Osteocyte (in vitro differentiated cells): Measurements from ENCODE around the gene MAPKAPK3. TPM values are rescaled to one million over a fixed set of nuclear protein-coding genes. Genes with fewer than 3 reads are reported as not detected.

Experiments
- DNase-seq: peaks from one replicate; pipeline ENCODE4 v3.0.0; 2021; ENCODE audit warnings: mixed read lengths; ENCODE audit not compliant: unreplicated experiment; ENCODE audit errors: extremely low spot score
- H3K27ac Mint-ChIP-seq: one replicate; pipeline ENCODE4 v1.8.0; 2021; ENCODE audit warnings: mild to moderate bottlenecking, mixed read lengths; ENCODE audit not compliant: unreplicated experiment
- H3K27me3 Mint-ChIP-seq: one replicate; pipeline ENCODE4 v1.8.0; 2021; ENCODE audit warnings: mixed read lengths; ENCODE audit not compliant: unreplicated experiment
- H3K36me3 Mint-ChIP-seq: one replicate; pipeline ENCODE4 v1.8.0; 2021; ENCODE audit warnings: mixed read lengths; ENCODE audit not compliant: unreplicated experiment
- H3K4me1 Mint-ChIP-seq: one replicate; pipeline ENCODE4 v1.8.0; 2021; ENCODE audit warnings: mixed read lengths; ENCODE audit not compliant: unreplicated experiment
- H3K4me3 Mint-ChIP-seq: one replicate; pipeline ENCODE4 v1.8.0; 2021; ENCODE audit warnings: mild to moderate bottlenecking, moderate library complexity, mixed read lengths; ENCODE audit not compliant: unreplicated experiment
- H3K9me3 Mint-ChIP-seq: one replicate; pipeline ENCODE4 v1.8.0; 2021; ENCODE audit warnings: mixed read lengths; ENCODE audit not compliant: unreplicated experiment
- CTCF ChIP-seq: fragments of 200-600 bp; sonication (generic); IDR thresholded peaks from 2 replicates; pipeline ENCODE4 v1.5.0; 2021; ENCODE audit warnings: antibody characterized with exemption, mild to moderate bottlenecking, moderate library complexity
- total RNA-seq: library from RNA; stranded (reverse); gene quantifications from 2 replicates; pipeline ENCODE4 v1.2.1, GENCODE V29; 2021

MAPKAPK3 gene
- total RNA-seq, 1 donor from 2014 or later, result 24.8 TPM

- DNase-seq, result no peak
- Mint-ChIP-seq H3K9me3 (no peaks in the 10 kb centered on the region), H3K27me3 (peaks cover 2% of the 10 kb centered on the region), H3K36me3 (no peaks in the 10 kb centered on the region), H3K4me3 (no peak overlapping the region), H3K4me1 (peaks cover 23% of the 10 kb centered on the region), H3K27ac (peak overlapping the region; percentile 94)
- TF ChIP-seq CTCF, result no peak
These were observed 14.3 kb upstream of the MAPKAPK3 start for GRCh38 chr3:50602595-50603191.

GRCh38 chr3:50603261-50604109, 13.5 kb upstream of the MAPKAPK3 start:
- Mint-ChIP-seq H3K4me3 (no peak overlapping the region), H3K36me3 (no peaks in the 10 kb centered on the region), H3K4me1 (peaks cover 23% of the 10 kb centered on the region), H3K9me3 (no peaks in the 10 kb centered on the region), H3K27me3 (no peaks in the 10 kb centered on the region), H3K27ac (no peak overlapping the region)
- TF ChIP-seq CTCF, result no peak
- no peak for DNase-seq

- H3K27ac Mint-ChIP-seq, result no peak overlapping the region
- H3K4me3 Mint-ChIP-seq, result no peak overlapping the region
- H3K36me3 Mint-ChIP-seq, result no peaks in the 10 kb centered on the region
- H3K4me1 Mint-ChIP-seq, result peaks cover 23% of the 10 kb centered on the region
- no peak for DNase-seq
- no peaks in the 10 kb centered on the region for H3K9me3 Mint-ChIP-seq
- H3K27me3 Mint-ChIP-seq, result no peaks in the 10 kb centered on the region
- TF ChIP-seq CTCF, result no peak
These were observed 12.8 kb upstream of the MAPKAPK3 start for GRCh38 chr3:50604110-50604621.

- no peaks in the 10 kb centered on the region for H3K27me3 Mint-ChIP-seq
- TF ChIP-seq CTCF, result no peak
- H3K4me1 Mint-ChIP-seq, result peaks cover 22% of the 10 kb centered on the region
- no peak overlapping the region for H3K27ac Mint-ChIP-seq
- H3K36me3 Mint-ChIP-seq, result no peaks in the 10 kb centered on the region
- DNase-seq, result no peak
- H3K9me3 Mint-ChIP-seq, result no peaks in the 10 kb centered on the region
- H3K4me3 Mint-ChIP-seq, result no peak overlapping the region
These were observed 12.0 kb upstream of the MAPKAPK3 start for GRCh38 chr3:50604628-50605588.
